Choroid plexus epithelial cell (primary cell): Measurements from ENCODE around the gene SPAG7.

ENCODE experiments used
- DNase-seq: peaks from one replicate; pipeline ENCODE4 v3.0.0-alpha.2; 2010; ENCODE audit warnings: low read depth
- H3K4me3 ChIP-seq: 2 replicates; pipeline ENCODE4 v1.5.1; 2011; ENCODE audit warnings: low read depth, mild to moderate bottlenecking, control low read depth, low read length, moderate library complexity
- TF ChIP-seq, protein P1 (sequence below): conservative IDR thresholded peaks from 2 replicates; pipeline ENCODE4 v1.5.1; 2011; ENCODE audit warnings: low read depth, mild to moderate bottlenecking, control low read depth, inconsistent platforms, low read length, moderate library complexity

SPAG7 gene

DNA sequence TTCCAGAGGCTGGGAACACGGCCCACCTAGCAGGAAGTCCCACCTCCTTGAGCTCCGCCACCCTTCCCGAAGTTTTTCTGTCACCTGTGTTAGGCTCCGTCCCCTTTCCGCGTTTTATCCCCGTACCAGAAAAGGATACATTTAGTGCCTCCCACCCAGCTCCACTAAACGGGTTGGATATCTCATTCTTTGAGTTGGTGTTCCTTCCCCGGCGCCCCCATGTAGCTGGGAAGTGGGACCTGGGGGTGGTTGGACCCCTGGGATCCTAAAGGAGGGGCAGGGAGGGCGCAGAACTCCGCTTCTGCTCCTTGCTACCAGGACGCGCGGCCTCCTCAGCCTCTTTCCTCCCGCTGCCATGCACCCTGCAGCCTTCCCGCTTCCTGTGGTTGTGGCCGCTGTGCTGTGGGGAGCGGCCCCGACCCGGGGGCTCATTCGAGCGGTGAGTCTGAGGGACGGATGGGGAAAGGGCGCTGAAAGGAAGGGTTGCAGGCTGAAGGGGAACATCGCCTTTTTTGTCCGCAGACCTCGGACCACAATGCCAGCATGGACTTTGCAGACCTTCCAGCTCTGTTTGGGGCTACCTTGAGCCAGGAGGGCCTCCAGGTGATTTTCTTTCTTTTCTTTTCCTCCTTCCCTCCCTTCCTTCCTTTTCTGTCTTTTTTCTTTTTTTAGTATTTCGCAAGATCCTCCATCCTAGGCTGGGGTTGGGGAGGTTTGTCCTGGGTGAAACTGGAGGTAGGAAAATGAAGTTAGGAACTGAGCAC is 26.9 kb downstream of the SPAG7 start:
- peak overlapping the region; percentile 93 for H3K4me3 ChIP-seq
- DNase-seq = no peak
- TF ChIP-seq, protein P1, sequence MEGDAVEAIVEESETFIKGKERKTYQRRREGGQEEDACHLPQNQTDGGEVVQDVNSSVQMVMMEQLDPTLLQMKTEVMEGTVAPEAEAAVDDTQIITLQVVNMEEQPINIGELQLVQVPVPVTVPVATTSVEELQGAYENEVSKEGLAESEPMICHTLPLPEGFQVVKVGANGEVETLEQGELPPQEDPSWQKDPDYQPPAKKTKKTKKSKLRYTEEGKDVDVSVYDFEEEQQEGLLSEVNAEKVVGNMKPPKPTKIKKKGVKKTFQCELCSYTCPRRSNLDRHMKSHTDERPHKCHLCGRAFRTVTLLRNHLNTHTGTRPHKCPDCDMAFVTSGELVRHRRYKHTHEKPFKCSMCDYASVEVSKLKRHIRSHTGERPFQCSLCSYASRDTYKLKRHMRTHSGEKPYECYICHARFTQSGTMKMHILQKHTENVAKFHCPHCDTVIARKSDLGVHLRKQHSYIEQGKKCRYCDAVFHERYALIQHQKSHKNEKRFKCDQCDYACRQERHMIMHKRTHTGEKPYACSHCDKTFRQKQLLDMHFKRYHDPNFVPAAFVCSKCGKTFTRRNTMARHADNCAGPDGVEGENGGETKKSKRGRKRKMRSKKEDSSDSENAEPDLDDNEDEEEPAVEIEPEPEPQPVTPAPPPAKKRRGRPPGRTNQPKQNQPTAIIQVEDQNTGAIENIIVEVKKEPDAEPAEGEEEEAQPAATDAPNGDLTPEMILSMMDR = no peak

DNA sequence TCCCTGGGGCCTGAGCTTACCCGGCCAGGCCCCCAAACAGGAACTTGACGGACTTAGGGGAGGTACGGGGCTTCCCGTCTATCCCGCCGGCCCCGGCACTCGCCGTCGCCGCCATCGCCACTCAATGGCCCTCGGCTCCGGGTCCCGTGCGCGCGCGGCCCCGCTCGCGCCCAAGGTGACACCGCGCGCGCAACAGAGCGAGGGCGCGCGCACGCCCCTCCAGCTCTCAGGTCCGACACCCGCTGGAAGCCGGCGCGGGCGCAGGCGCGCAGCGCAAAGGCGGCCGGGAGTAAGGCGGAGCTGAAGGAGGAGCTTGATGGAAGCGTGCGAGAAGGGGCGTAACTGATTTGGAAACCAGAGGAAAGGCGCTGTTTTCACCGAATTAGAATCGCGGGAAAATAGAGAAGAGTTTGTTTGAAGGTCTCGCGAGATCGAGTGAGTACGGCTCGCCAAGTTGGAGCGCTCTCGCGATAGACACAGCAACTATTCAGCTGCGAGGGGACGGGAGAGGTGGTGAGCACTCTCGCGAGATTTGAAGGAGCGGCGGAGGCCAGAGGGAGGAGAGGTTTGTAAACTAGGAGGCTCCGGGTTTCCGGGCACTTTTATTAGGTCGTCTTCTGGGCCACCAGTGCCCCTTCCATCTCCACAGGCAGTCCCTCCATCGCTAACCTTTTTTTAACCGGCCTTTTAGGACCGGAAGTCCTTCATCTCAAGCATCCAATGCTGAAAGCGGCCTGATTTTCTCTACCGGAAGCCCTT is 27.6 kb downstream of the SPAG7 start, which contains the start of the genes RNF167 and SLC25A11:
Gene RNF167, plus strand, starts transcription at position 473 of the 759 bp plus-strand sequence. CDS start 642 bp downstream, outside the sequence.
Gene SLC25A11, minus strand, starts transcription at position 251 of the 759 bp plus-strand sequence. Its CDS starts 136 bp downstream, at position 115.
- H3K4me3 ChIP-seq = peak within 1 kb of the TSS; percentile 93
- TF ChIP-seq, protein P1 = no peak
- DNase-seq = peak; percentile 100

DNA sequence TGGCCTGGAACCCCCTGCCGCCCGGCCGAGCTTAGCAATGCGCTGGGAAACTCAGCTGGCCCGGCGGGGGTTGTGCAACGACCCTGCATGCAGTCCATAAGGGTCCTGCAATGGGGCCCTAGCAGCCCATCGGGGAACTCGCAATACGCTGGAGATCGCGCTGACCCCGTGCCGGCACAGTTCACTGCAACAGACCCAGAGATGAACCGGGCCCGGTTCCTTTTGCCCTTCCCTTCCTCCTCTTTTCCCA is 28.1 kb downstream of the SPAG7 start:
- TF ChIP-seq, protein P1 = no peak
- DNase-seq = peak; percentile 32
- H3K4me3 ChIP-seq = peak overlapping the region; percentile 93

DNA sequence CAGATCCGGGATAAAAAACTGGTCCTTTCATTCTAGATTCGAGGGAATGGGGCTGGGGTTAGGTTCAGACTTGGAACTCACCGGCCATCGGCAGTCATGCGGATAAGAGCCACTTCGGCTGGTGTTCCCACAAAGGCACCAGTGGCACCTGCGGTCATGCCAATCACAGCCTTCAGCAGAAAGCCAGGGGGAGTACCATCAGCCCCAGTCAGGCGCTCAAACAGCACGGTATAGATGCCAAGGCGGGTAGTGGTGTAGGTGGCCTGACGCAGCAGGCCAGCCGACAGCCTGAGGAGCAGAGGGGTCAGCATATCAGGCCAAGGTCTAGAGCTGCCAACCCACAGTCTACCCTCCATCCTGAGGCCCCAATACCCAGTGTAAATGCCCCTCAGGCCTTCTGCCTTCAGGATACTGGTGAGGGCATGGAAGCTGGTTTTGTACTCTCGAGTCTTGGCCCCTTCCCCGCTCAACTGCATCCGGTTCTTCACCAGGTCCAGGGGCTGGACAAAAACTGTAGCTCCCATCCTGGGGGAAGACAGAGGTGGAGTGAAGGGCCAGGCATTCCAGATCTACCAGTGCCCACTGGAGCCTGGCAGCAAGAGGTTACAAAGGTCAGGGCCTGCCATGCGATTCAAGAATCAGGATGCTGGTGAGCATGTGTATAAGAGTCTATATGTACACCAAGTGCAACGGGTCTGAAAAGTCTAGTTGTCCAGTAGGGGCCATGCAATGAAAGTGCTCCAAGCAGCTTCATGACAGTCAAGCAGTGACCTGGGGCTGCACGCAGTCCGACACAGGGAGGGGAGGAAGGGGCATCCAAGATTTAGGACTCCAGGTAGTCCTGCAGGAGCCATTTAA is 28.7 kb downstream of the SPAG7 start:
- H3K4me3 ChIP-seq = peak overlapping the region; percentile 93
- TF ChIP-seq, protein P1 = peak; percentile 0
- DNase-seq = peak; percentile 26

DNA sequence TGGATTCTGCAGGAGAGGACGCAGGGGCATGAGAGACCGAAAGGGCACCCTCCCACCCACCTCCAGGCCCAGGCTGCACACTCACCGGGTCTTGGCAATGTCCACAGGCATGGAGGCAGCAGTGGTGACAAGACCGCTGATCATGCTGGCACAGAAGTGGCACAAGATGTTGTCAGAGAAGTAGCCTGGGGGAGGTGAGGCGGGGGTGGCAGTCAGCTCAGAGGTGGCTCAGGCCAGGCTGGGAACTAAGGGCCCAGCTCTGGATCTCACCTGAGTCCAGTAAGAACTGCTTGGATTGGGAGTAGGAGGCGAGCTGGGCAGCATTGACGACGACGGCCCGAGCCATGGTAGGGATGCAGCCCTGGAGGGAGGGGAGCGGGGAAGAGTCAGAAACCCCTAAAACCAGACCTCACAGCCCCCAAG is 29.5 kb downstream of the SPAG7 start:
- TF ChIP-seq, protein P1 = no peak
- no peak for DNase-seq
- H3K4me3 ChIP-seq = no peak overlapping the region

DNA sequence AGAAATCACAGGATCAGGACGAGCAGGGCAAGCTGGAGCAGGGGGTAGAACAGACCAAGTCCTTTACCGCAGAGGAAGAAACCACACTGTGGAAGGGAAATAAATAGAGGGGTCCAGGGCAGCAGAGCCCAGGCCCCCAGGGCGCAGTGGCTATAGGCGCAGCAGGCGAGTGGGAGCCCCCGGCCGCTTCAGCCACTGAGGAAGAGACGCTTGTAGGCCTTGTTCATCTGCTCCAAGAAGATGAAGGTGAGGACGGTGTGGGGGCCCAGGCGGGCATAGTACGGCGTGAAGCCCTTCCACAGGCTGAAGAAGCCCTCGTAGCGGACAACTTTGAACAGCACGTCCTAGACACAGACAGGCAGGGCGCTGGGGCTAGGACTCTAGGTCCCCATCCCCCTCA is 30.1 kb downstream of the SPAG7 start:
- no peak for DNase-seq
- TF ChIP-seq, protein P1 = no peak
- H3K4me3 ChIP-seq = no peak overlapping the region
